Pancreas (tissue), 10 donors: ENCODE measurements around the gene CNGA3. TPM values are rescaled to one million over a fixed set of nuclear protein-coding genes. Genes with fewer than 3 reads are reported as not detected.

Source experiments
- ATAC-seq, 4 donors: fragments of 200-7000 bp; cut with Tn5 transposase; one replicate each; pipeline versions ENCODE4 v1.8.0 to v1.9.1; 2020; ENCODE audit warnings: mild to moderate bottlenecking in 4 of 4, moderate library complexity in 4 of 4
- DNase-seq, 6 donors: peaks; one replicate each; pipeline ENCODE4 v3.0.0-alpha.2; 2020
- FAIRE-seq: peaks from 2 replicates; lab custom pipeline; 2012; peaks lifted over from hg19 to GRCh38; lab: Jason Lieb, UNC
- H3K27ac ChIP-seq, 4 donors: fragments of 200-600 bp; sonication (generic); 1 replicate in 3 of 4; 2 replicates in 1 of 4; pipeline versions ENCODE4 v1.5.0 to v1.8.0; 2020
- H3K27me3 ChIP-seq, 4 donors: fragments of 200-600 bp; one replicate each; pipeline ENCODE4 v1.8.0; 2021
- H3K36me3 ChIP-seq, 3 donors: fragments of 200-600 bp; sonication (generic) in 1 of 3; one replicate each; pipeline versions ENCODE4 v1.5.0 to v1.8.0; 2020 to 2021
- H3K4me1 ChIP-seq, 3 donors: fragments of 200-600 bp; one replicate each; pipeline ENCODE4 v1.8.0; 2021
- H3K4me3 ChIP-seq, 4 donors: fragments of 200-600 bp; sonication (generic) in 2 of 4; one replicate each; pipeline versions ENCODE4 v1.5.0 to v1.8.0; 2020 to 2021
- H3K9me3 ChIP-seq, 4 donors: fragments of 200-600 bp; one replicate each; pipeline ENCODE4 v1.8.0; 2021
- CTCF ChIP-seq, 4 donors: fragments of 200-600 bp; sonication (generic) in 3 of 4; IDR thresholded peaks; one replicate each; pipeline versions ENCODE4 v1.5.0 to v1.8.0; 2021; ENCODE audit warnings: antibody characterized with exemption in 4 of 4
- WGBS, 2 donors: extraction: QIAGEN DNeasy Blood & Tissue Kit; methylation state at CpG; one replicate each; pipeline ENCODE4 v1.1.7; 2013; 5-methylcytosine and 5-hydroxymethylcytosine counted together
- intact Hi-C, 3 donors: fragments of 100-400 bp; cut with DNase I; formaldehyde crosslinking; loops; one replicate each; pipeline versions ENCODE4 v1.11.1 to v1.14.2; 2022
- polyA plus RNA-seq, 2 donors: library from polyadenylated mRNA; stranded (reverse); fragments of 200-250 nt; gene quantifications; one replicate each; pipeline ENCODE4 v1.2.3, GENCODE V29; 2013
- total RNA-seq, 6 donors: library from RNA; stranded (reverse); fragmentation: NEBNext Ultra II Directional in 4 of 6; extraction: Animal tissue kit (Norgen Biotek cat#: 25700) in 4 of 6; gene quantifications; one replicate each; pipeline versions ENCODE4 v1.2.1 to v1.2.4, GENCODE V29; 2021 to 2023
- donor health status: healthy with polysubstance abuse.
- donor health status: DM: no; HTN: no; CAD: no; lungs with moderate emphysema.
- donor health status: DM: no; HTN: no; CAD: no.
- donor health status: control.
- donor health status: control.
- donor health status: Bipolar disorder and iron deficiency.
- donor health status: DM: yes; HTN: yes; CAD: no.
- donor health status: DM: no; HTN: no; CAD: no.
- donor health status: DM: no; HTN: no; CAD: no.
- donor health status: DM: yes; HTN: yes; CAD: no.

CNGA3 gene
- total and polyA plus RNA-seq, 8 donors = 0.09 to 1.5 (median 0.28) TPM

GRCh38 chr2:98334439-98335078 lies 11.7 kb upstream of the CNGA3 start:
- H3K27ac ChIP-seq = no peak overlapping the region
- intact Hi-C loops = no loop called here
- FAIRE-seq = no peak
- H3K4me1 ChIP-seq = no peaks in the 10 kb centered on the region
- H3K9me3 ChIP-seq = no peaks in the 10 kb centered on the region
- 45 to 47% methylated on average over 4 of the region's 4 CpGs for WGBS, 2 donors
- H3K36me3 ChIP-seq = no peaks in the 10 kb centered on the region
- ATAC-seq = no peak
- DNase-seq = no peak
- H3K27me3 ChIP-seq = no peaks in the 10 kb centered on the region
- H3K4me3 ChIP-seq = no peak overlapping the region
- TF ChIP-seq CTCF (IDR thresholded peaks at IDR 0.05) = no peak

DNA sequence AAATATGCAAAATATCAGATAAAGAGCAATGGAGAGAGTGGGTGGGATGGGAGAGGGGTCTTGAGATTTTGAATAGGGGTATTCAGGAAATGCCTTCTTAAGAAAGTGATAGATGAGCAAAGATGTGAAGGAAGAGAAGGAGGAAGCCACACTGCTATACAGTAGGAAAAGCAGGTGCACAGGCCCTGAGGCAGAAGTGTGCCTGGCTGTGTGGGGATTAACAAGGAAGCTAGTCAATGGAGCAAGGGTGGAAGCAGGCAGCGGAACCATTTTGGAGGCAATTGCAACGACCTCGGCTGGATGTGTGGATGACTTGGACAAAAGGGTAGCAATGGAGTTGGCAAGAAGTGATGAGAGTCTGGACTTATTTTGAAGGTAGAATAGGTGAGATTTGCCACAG lies 11.0 kb upstream of the CNGA3 start:
- Histone ChIP-seq H3K27me3 (no peaks in the 10 kb centered on the region), H3K9me3 (no peaks in the 10 kb centered on the region), H3K27ac (no peak overlapping the region), H3K36me3 (no peaks in the 10 kb centered on the region), H3K4me3 (no peak overlapping the region), H3K4me1 (no peaks in the 10 kb centered on the region)
- TF ChIP-seq CTCF (IDR thresholded peaks at IDR 0.05) = no peak
- no peak for ATAC-seq
- intact Hi-C loops = no loop called here
- no peak for FAIRE-seq
- WGBS, 2 donors = 86 to 90% methylated on average over 3 of the region's 3 CpGs
- no peak for DNase-seq

- ATAC-seq (no peak), FAIRE-seq (no peak), DNase-seq (no peak)
- Histone ChIP-seq H3K36me3 (no peaks in the 10 kb centered on the region), H3K4me3 (no peak overlapping the region), H3K9me3 (no peaks in the 10 kb centered on the region), H3K4me1 (no peaks in the 10 kb centered on the region), H3K27ac (no peak overlapping the region), H3K27me3 (peaks cover 0 to 2% (median 0%) of the 10 kb centered on the region in 4 donors)
- TF ChIP-seq CTCF (IDR thresholded peaks at IDR 0.05) = no peak
- WGBS, 2 donors = 84 to 88% methylated on average over 2 of the region's 2 CpGs
- intact Hi-C loops = no loop called here
Observed at GRCh38 chr2:98341241-98341640, 5.0 kb upstream of the CNGA3 start.

GRCh38 chr2:98343285-98343684 lies 3.0 kb upstream of the CNGA3 start:
- Histone ChIP-seq H3K27me3 (peaks cover 0 to 16% (median 2%) of the 10 kb centered on the region in 4 donors), H3K36me3 (no peaks in the 10 kb centered on the region), H3K27ac (no peak overlapping the region), H3K4me3 (no peak overlapping the region), H3K9me3 (no peaks in the 10 kb centered on the region), H3K4me1 (no peaks in the 10 kb centered on the region)
- ATAC-seq = no peak
- TF ChIP-seq CTCF (IDR thresholded peaks at IDR 0.05) = no peak
- no peak for DNase-seq
- no peak for FAIRE-seq
- intact Hi-C loops = no loop called here
- WGBS, 2 donors = 20 to 33% methylated on average over 3 of the region's 3 CpGs

- FAIRE-seq (no peak), DNase-seq (peak in 2 of 6 donors; percentile 55 to 57)
- TF ChIP-seq CTCF (IDR thresholded peaks at IDR 0.05) = no peak
Observed at GRCh38 chr2:98347298-98348065, 1.2 kb downstream of the CNGA3 start.

More at GRCh38 chr2:98347298-98348065, 1.2 kb downstream of the CNGA3 start:
- H3K36me3 ChIP-seq = no peaks in the 10 kb centered on the region
- no peaks in the 10 kb centered on the region for H3K4me1 ChIP-seq
- ATAC-seq = peak in 2 of 4 donors; percentile 41 to 44
- intact Hi-C loops = no loop called here
- peaks cover 0 to 20% (median 2%) of the 10 kb centered on the region in 4 donors for H3K27me3 ChIP-seq
- H3K9me3 ChIP-seq = no peaks in the 10 kb centered on the region
- H3K4me3 ChIP-seq = no peak overlapping the region
- H3K27ac ChIP-seq = no peak overlapping the region
- WGBS, 2 donors = 6 to 8% methylated on average over 51 to 54 of the region's 54 CpGs
